SKM-1 (cell line): Measurements from ENCODE around the gene FHIT.

Experiments used
- DNase-seq: peaks from one replicate; lab custom pipeline; 2025; ENCODE audit not compliant: unreplicated experiment; lab: John Stamatoyannopoulos, UW

The FHIT gene

DNA sequence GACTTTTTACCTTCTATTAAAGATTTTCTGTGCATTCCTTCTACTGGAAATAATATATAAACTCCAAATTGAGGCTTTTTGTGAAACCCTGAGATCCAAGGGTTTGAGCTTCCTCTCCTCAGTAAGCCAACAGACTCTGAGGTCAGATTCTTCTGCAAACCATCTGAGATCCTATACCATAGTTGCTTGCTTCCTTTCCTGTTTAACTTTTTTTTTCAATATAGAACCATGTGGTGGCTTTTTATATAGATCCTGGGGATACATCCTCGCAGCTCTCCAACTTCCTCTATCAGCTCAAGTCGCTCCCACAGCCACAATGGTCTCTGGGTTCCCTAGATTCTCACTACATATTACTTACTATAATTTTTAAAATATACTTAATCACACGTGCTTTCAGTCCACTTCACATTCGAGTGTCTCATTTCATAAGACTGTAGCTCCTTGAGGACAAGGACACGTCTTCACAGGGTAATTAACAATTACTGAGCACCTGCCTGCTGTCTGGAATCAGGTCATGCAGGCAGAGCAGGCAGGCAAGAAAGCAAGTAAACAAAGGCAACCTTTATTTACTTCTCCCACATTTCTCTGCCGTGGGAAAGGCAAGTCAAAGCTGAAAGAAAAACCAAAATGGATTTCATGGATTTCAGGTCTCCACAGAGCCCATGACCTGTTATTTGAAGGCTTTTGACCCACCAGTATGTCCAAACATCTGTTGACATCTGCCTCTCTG, 941.5 kb downstream of the FHIT start:
- DNase-seq, result no peak

DNA sequence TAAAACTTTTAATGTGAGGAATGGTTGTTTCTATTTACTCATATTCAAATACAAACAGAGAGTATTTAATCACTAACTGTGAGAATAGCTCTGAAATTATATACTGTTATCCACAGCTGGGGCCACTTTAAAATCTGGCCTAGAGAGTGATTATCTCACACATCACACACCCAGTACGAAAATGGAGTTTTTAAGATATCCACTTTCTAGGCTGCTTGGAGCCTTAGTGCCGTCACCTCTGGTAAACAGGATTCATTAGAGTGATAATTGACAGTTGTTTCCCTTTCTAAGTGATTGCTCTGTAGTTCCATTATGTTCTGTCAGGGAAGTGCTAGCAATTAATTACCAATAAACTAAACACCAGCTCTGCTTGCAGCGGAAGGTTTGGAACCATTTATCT, 942.4 kb downstream of the FHIT start:
- no peak for DNase-seq

DNA sequence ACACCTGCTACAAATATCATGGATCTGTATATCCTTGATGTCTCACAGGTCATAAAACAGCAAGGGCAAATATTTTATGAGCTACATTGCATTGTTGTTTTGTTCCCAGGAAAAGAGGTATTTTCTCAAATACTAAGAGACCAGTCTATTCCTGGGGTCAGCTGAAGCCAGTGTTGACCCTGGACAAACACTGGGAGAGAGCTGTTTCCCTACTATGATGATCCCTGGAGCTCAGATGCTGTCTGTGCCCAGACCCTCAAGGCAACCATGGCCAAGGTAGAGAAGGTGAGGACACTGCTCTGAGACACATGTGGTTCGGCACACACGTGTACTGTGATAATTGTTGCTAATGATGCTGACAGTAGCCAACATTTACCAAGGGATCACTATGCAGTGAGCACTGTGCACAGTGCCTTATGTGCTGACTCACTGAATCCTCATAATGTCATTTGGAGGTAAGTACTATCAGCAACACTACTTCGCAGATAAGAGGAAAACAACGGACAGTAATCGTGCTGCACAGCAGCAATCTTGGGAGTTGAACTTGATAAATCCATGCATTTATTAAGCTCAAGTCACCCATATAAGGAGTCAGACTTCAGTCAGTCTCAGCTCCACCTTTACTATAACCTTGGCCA, 943.6 kb downstream of the FHIT start:
- DNase-seq, result no peak

DNA sequence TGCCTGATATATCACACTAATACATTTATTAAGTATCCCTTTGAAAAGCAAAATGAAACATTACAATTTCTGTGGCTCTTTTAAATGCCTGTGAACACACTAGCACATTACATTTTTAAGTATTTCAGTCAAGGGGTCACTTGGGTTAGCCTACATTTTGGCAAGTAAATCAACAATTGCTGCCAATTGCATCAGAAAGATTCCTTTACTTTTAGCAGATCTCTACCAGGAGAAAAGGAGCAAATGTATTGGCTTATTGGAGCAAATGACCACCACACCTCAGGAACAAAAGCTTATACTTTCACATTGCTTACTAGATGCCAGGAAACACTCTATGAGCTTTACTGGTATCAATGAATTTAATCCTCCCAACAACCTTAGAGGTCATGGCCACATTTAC, 947.1 kb downstream of the FHIT start:
- no peak for DNase-seq

DNA sequence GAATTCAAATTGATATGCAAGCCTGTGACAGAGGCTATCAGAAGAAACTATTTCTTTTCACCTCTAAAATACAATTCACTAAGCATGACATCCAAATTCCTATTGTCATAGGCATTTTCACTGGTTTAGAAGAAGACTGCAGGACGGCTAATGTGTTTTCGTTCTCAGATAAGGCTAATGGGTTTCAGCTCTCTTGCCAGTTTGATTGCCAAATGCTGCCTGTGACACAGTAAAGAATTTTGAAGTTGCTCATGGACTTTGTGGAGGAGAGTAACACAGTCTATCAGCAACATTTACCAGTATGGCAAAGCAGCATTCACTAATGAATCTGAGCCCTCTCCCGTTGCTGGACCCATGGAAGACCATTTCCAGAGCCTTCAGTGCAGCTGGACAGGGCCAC, 948.1 kb downstream of the FHIT start:
- DNase-seq, result no peak

DNA sequence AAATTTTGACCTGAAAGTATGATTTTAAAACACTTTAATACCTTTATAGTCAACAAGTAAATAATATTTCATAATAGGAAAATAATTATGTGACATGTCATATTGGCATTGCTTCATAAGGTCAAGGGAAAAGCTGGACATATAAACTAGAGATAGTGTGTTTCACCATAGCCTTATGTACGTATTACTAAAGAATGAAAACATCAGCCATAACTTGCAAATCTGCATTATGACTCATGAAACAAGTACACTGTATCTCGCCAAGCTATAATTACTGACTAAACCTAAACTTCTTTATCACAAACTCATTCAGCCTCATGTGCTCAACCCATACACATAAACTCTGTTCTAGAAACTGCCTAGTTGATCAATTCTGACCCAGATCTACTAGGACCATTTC, 950.1 kb downstream of the FHIT start:
- no peak for DNase-seq

DNA sequence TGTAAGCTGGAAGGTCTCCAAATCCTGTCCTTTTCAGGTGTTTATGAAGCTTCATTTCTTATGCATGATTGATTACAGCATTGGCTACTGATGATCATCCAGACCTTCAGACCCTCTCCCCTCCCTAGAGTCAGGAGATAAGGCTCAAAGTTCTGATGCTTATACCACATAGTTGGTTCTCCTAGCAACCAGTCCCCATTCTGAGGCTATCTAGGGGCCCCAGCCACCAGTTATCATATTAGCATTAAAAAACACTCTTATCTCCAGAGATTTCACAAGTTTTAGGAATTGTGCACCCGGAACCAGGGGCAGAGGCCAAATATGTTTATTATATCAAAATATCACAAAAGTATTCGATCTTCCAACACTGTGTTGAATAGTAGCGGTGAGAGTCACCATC, 953.1 kb downstream of the FHIT start:
- no peak for DNase-seq

DNA sequence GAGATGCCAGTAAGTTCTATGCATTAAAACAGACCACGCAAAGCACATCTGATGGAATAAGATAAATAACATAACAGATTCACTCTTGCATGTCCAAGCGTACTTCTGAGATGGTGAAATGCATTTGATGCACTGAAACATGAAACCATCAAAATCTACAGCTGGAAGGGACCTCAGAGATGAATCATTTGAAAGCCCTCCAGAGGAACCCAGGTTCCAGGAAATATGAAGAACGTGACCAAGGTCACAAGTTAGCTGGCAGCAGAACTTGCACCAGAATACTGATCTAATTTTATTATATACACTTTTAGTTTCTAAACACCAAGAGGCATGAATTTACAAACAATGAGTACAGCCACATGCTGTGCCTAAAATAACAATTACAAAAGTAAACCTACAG, 957.1 kb downstream of the FHIT start:
- no peak for DNase-seq

DNA sequence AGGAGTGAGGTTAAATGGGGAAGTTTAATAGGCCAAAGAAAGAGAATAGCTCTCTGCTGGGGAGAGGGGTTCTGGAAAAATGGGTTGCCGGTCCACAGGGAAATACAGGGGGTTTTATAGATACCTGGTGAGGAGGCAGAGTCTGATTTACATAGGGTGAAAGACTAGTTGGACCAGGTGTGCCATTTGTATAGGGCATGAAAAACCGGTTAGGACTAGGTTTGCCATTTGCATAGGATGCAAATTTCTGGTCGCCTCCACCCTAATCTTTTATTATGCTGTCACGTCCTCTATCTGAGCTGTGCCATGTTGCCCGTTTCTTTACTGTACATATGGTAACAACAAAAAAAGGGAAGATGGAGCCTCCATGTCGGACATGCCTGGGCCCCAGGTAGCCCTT, 960.1 kb downstream of the FHIT start:
- DNase-seq, result no peak

DNA sequence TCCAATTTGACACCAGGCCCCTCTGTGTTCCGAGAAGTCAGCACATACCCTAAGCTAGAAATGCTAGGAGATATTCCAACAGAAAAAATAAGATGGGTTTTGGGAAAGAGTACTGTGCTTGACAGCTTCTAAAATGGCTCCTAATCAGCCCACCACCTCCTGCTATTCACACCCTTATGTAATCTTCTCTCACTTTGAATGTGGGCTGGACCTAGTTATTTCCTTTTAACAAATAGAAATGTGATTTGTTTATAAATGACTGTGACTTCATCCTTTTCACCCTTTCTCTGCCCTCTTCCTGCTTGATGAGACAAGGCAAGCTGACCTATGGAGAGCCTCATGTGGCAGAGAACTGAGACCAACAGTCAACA, 961.1 kb downstream of the FHIT start:
- no peak for DNase-seq

DNA sequence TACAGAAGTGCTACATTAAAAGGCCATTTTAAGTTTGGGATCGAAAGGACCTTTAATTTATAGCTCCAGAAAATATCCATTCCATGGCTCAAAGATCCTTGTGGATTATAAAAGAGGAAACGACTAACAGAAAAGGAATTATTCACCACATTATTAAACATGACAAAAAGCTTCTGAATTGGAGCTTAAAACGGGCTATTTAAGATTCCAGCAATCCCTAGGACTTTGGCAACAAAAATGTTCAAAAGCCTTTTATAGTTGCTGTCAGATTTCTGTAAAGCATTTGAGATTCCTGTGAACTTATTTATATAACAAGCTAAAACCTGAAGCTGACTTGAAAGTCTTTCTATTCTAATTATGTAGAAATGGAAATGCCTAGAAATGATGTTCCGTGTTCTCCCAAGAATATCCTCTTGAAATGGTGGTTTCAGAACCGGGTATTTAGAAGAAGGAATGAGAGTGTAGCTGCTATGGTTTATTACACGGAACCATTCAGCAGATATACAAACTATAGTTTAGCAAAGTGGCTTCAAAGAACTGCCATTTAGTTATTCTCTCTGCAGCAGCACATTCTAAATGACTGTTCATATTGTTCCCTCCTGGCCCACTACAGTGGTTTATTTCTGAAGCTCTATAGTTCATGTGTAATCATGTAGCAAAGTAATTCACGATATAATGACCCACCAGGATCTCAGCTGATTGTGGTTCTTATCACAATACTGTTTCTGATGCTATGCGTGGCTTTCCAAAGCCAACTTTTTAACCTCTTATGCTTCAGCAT, 961.7 kb downstream of the FHIT start:
- DNase-seq, result no peak

DNA sequence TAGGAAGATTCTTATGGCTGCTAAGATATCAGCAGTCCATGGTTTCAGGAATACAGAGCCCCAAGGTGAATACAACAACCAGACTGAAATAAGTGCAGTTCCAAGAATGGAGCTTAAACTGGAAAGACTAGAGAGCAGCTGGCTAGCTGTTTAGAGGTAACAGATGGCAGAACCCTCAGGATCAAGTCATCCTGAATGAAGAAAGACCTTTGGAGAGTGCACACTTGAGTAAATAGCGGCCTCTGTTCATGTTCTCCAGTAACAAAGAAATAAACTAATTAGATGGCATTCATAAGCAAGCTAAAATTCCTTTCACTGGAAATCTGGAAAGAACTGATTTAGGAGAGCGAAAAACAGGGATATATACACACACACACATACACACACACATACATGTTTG, 968.4 kb downstream of the FHIT start:
- DNase-seq, result no peak

DNA sequence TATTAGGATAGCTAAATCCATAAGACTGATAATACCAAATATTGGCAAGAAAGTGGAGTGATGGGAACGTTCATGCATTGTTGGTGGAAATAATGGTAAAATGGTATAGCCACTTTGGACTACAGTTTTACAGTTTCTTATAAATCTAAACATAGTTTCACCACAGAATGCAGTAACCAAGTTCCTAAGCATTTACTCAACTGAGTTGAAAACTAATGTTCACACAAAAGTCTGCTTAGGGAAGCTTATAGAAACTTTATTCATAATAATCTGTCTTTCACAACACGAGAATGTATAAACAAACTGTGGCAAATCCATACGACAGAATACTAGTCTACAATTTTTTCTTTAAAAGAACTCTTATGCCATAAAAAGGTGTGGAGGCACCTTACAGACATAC, 969.3 kb downstream of the FHIT start:
- no peak for DNase-seq

DNA sequence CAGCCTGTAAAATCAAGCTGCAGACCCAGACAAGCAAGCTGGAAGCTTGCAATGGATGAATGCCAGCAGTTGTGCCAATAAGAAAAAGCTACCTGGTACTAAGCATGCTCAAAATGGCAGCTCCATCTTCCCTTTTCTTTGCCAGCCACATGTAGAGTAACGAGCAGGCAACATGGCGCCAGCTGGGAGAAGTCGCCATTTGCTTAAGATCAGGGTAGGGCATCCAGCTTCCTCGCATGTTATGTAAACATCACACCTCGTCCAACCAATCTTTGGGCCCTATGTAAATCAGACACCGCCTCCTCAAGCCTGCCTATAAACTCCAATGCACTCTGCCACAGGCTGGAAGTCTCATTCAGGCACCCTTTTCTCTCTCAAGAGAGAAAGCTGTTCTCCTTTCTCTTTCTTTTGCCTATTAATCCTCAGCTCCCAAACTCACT, 973.9 kb downstream of the FHIT start:
- DNase-seq, result no peak

DNA sequence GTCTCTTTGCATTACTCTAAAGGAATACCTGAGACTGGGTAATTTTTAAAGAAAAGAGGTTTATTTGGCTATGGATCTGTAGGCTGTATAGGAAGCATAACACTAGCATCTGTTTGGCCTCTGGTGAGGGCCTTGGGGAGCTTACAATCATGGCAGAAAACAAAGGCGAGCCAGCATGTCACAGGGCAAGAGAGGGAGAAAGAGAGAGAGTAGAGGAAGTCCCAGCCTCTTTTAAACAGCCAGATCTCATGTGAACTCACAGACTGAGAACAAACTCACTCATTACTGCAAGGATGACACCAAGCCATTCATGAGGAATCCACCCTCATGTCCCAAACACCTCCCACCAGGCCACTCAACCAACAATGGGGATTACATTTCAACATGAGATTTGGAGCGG, 974.6 kb downstream of the FHIT start:
- no peak for DNase-seq

DNA sequence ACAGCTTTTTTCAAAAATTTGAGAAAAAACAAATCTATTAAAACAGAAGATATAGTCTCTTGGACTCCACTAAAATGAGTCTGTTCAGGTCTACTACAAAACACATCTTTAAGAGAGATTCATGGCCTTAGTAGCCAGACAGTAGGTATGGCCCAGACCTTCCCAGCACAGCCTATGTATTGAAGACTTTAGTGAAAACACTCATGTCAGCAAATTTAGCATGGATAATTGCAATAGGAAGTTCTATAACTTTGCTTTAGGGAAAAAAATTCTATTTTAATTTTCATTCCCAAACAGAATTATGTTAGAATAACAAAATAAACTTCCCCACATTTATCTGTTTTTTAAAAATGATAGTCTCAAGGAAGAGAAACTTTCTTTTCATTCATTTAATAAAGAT, 976.6 kb downstream of the FHIT start:
- DNase-seq, result no peak

DNA sequence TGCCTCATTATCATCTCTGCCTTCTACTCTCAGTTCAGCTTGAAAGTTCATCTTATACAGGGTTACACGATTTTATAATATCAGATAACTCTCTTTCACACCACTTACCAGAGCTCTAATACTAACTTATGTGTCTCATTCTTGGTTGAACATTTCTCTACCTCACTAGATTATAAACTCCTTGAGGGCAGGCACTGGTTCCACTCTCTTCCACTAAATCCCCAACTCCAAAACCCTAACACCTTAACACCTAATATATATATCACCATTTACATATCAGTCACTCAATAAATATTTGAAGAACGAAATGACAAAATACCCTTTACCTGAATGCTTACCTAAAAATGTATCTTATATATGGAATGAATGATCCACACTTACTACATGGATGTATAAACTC, 977.2 kb downstream of the FHIT start:
- DNase-seq, result no peak

DNA sequence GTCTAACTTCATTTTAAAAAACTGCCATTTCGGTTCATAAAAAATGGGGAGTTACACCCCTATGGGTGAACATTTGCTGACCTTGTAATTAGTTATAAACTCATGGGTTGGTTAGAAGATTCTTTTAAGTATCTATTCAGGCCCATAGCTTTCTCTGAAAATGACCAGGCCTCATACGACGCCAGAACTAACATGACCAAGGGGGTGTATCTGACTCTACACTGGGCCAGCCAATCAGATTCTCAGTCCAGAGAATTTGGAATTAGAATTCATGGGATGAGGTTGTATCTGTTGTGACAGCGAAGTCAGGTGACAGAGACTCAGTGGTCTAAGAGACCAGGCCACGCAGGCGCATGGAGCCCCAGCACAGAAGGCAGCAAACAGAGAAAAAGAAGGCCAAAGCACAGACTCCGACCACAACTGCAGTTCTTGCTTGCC, 981.4 kb downstream of the FHIT start:
- DNase-seq, result no peak

DNA sequence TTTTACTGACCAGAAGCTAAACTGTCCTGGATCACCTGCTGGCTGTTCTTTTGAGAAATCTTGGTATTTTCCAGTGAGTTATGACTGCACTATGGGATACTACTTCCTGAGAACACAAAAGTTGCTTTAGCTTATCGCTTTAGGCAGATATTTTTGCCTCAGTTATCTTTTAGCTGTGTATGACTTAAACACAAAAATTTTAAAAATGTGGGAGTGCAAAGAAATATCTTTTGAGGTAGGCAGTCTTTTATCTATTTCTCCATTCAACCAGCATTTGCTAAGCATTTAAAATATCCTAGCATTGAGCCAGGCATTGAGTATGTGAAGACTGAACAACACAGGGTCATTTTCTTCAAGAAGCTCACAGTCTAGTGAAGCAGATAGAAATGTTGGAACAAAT, 981.9 kb downstream of the FHIT start:
- no peak for DNase-seq

DNA sequence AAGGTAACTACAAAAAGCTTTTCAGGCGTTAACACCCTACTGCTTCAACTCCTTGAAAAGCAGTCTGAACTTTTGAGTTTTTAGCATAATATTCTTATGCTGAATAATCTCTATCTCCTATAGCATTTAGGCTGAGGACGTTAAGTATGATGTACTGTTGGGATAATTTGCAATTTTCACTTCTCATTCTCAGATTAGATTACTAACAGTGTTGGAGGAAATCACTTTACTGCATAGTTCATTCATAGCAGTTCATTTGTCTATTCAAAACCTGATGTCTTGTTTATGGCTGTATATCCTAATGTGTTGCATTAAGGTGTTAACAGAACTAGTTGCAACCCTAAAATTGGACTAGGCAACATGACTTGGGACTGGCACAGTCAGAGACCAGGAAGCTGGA, 983.1 kb downstream of the FHIT start:
- no peak for DNase-seq

DNA sequence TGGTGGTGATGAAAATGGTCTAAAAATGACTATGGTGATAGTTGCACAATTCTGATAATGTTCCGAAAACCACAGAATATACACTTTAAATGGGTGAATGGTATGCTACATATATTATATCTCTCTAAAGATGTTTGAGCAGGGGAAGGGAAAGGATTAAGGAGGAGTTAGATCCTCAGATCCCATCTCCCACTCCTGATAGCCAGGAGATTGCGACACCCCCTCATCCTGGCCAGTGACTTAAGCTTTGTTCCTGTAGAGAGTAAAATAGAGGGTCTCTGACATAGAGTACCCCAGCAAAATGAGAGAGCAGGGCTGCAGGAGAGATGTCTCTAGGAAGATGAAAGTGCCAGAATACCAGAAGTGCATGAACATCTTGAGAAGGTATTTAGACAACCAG, 984.8 kb downstream of the FHIT start:
- DNase-seq, result no peak

DNA sequence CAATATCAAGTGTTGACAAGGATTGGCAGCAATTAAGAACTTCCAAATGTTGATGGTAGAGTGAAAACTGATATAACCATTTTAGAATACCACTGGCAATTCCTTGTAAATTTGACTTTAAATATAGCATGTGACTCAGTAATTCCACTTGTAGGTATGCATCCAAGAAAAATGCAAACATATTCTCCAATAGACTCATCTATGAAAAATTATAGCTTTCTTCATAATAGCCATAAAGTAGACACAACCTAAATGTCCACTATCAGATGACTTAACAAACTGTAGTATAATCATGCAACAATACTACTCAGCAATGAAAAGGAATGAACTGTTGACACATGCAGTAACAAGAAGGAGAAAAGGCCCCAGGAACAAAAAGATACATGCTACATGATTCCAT, 988.1 kb downstream of the FHIT start:
- DNase-seq, result no peak
